Loucy (cell line): Measurements from ENCODE around the gene GAPVD1.

Experiments used
- EZH2phosphoT487 ChIP-seq: fragments of 200-600 bp; IDR thresholded peaks from 2 replicates; pipeline ENCODE4 v1.6.1; 2018; ENCODE audit warnings: antibody characterized with exemption, mild to moderate bottlenecking, moderate library complexity, borderline replicate concordance
- TF ChIP-seq, protein P1 (sequence below): fragments of 200-600 bp; sonication (generic); conservative IDR thresholded peaks from 2 replicates; pipeline ENCODE4 v1.5.1; 2014; ENCODE audit warnings: mild to moderate bottlenecking, antibody characterized with exemption, low read length

DNA sequence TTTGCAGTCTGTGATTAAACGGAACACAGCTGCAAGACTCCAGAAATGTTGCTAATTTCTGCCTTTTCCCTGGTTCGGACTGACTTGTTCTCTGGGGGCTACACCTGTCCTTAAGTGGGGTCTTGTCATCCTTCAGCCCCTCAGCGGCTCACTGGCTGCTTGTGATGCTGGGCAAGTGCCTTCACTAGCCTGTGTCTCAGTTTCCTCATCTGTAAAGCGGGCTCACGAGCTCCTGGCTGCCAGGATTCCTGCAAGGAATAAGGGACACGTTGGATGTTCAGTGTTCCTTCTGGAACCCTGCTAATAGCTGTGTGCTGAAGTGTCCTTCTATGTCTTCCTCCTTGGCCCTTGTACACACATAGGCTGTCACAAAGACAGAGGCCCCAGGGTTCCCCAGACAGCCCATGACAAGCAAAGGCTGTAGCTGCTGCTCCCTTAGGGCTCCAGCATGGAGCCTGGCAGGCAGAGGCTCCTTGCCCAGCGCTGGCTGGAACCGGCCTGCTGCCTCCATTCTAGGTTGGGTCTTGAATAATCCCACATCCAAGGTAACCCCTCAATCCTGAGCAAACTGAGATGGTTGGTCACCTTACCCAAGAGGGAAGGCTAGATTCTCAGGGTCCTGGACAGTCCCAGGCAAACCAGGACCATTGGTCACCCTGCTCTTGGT lies 116.1 kb downstream of the GAPVD1 start:
- TF ChIP-seq, protein P1, sequence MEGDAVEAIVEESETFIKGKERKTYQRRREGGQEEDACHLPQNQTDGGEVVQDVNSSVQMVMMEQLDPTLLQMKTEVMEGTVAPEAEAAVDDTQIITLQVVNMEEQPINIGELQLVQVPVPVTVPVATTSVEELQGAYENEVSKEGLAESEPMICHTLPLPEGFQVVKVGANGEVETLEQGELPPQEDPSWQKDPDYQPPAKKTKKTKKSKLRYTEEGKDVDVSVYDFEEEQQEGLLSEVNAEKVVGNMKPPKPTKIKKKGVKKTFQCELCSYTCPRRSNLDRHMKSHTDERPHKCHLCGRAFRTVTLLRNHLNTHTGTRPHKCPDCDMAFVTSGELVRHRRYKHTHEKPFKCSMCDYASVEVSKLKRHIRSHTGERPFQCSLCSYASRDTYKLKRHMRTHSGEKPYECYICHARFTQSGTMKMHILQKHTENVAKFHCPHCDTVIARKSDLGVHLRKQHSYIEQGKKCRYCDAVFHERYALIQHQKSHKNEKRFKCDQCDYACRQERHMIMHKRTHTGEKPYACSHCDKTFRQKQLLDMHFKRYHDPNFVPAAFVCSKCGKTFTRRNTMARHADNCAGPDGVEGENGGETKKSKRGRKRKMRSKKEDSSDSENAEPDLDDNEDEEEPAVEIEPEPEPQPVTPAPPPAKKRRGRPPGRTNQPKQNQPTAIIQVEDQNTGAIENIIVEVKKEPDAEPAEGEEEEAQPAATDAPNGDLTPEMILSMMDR, result no peak
- no peak for TF ChIP-seq EZH2phosphoT487
